WERI-Rb-1 (cell line): ENCODE measurements around the gene FOXI1.

Experiments
- DNase-seq: peaks from one replicate; pipeline ENCODE4 v3.0.0-alpha.2; 2020
- H3K27ac ChIP-seq: fragments of 250-450 bp; sonication (Bioruptor Pico); 2 replicates; pipeline ENCODE4 v1.5.1; 2020; ENCODE audit warnings: mild to moderate bottlenecking, moderate library complexity
- H3K27me3 ChIP-seq: fragments of 250-450 bp; sonication (Bioruptor Pico); 2 replicates; pipeline ENCODE4 v1.5.1; 2021; ENCODE audit warnings: mild to moderate bottlenecking, low read depth, moderate library complexity; ENCODE audit not compliant: insufficient read depth, severe bottlenecking
- H3K36me3 ChIP-seq: fragments of 250-450 bp; sonication (Bioruptor Pico); 2 replicates; pipeline ENCODE4 v1.5.1; 2020; ENCODE audit warnings: mild to moderate bottlenecking, moderate library complexity
- H3K4me3 ChIP-seq: 2 replicates; pipeline ENCODE4 v1.5.1; 2011; ENCODE audit warnings: low read depth, mild to moderate bottlenecking, control low read depth, low read length
- H3K9me3 ChIP-seq: fragments of 250-450 bp; sonication (Bioruptor Pico); 2 replicates; pipeline ENCODE4 v1.5.1; 2021; ENCODE audit warnings: mild to moderate bottlenecking, moderate library complexity; ENCODE audit not compliant: severe bottlenecking
- TF ChIP-seq, protein P1 (sequence below): IDR thresholded peaks from 2 replicates; pipeline ENCODE4 v1.5.1; 2011; ENCODE audit warnings: low read depth, mild to moderate bottlenecking, control low read depth, inconsistent platforms, low read length

Gene FOXI1

GRCh38 chr5:170132269-170132975 is 26.7 kb downstream of the FOXI1 start:
- H3K27me3 ChIP-seq: peaks cover 23% of the 10 kb centered on the region
- H3K36me3 ChIP-seq: no peaks in the 10 kb centered on the region
- no peaks in the 10 kb centered on the region for H3K9me3 ChIP-seq
- TF ChIP-seq, protein P1, sequence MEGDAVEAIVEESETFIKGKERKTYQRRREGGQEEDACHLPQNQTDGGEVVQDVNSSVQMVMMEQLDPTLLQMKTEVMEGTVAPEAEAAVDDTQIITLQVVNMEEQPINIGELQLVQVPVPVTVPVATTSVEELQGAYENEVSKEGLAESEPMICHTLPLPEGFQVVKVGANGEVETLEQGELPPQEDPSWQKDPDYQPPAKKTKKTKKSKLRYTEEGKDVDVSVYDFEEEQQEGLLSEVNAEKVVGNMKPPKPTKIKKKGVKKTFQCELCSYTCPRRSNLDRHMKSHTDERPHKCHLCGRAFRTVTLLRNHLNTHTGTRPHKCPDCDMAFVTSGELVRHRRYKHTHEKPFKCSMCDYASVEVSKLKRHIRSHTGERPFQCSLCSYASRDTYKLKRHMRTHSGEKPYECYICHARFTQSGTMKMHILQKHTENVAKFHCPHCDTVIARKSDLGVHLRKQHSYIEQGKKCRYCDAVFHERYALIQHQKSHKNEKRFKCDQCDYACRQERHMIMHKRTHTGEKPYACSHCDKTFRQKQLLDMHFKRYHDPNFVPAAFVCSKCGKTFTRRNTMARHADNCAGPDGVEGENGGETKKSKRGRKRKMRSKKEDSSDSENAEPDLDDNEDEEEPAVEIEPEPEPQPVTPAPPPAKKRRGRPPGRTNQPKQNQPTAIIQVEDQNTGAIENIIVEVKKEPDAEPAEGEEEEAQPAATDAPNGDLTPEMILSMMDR: no peak
- H3K4me3 ChIP-seq: no peak overlapping the region
- no peak for DNase-seq
- no peak overlapping the region for H3K27ac ChIP-seq

- H3K36me3 ChIP-seq: no peaks in the 10 kb centered on the region
- no peak overlapping the region for H3K4me3 ChIP-seq
- H3K27me3 ChIP-seq: peaks cover 22% of the 10 kb centered on the region
- TF ChIP-seq, protein P1: no peak
- DNase-seq: no peak
- H3K27ac ChIP-seq: no peak overlapping the region
- no peaks in the 10 kb centered on the region for H3K9me3 ChIP-seq
Observed at GRCh38 chr5:170132976-170133448, 27.3 kb downstream of the FOXI1 start.

- Histone ChIP-seq H3K4me3 (no peak overlapping the region), H3K36me3 (no peaks in the 10 kb centered on the region), H3K9me3 (no peaks in the 10 kb centered on the region), H3K27ac (no peak overlapping the region), H3K27me3 (peaks cover 22% of the 10 kb centered on the region)
- TF ChIP-seq, protein P1: no peak
- no peak for DNase-seq
Observed at GRCh38 chr5:170135796-170136490, 30.2 kb downstream of the FOXI1 start.

GRCh38 chr5:170136506-170136905 is 30.8 kb downstream of the FOXI1 start:
- H3K36me3 ChIP-seq: no peaks in the 10 kb centered on the region
- H3K27ac ChIP-seq: no peak overlapping the region
- no peak for DNase-seq
- H3K27me3 ChIP-seq: peaks cover 22% of the 10 kb centered on the region
- TF ChIP-seq, protein P1: no peak
- H3K4me3 ChIP-seq: no peak overlapping the region
- H3K9me3 ChIP-seq: no peaks in the 10 kb centered on the region

- Histone ChIP-seq H3K27ac (no peak overlapping the region), H3K36me3 (no peaks in the 10 kb centered on the region), H3K4me3 (no peak overlapping the region), H3K27me3 (peaks cover 24% of the 10 kb centered on the region), H3K9me3 (no peaks in the 10 kb centered on the region)
- TF ChIP-seq, protein P1: no peak
- no peak for DNase-seq
Observed at GRCh38 chr5:170137694-170138214, 32.1 kb downstream of the FOXI1 start.
